Tibial nerve (tissue), 3 donors: ENCODE results near the gene DCAF15.

ENCODE experiments used
- POLR2A ChIP-seq, 2 donors: fragments of 450-650 bp; IDR thresholded peaks; one replicate each; pipeline ENCODE4 v1.6.1; 2017; ENCODE audit warnings: antibody characterized with exemption in 2 of 2, mild to moderate bottlenecking in 2 of 2, moderate library complexity in 2 of 2
- TF ChIP-seq, protein P1 (sequence below), 5 experiments: fragments of 200-600 bp in 3 of 5; fragments of 450-650 bp in 2 of 5; sonication (generic) in 3 of 5; IDR thresholded peaks; one replicate each; pipeline ENCODE4 v1.5.1; 2016 to 2019; ENCODE audit warnings: antibody characterized with exemption in 5 of 5, mild to moderate bottlenecking in 3 of 5, moderate library complexity in 2 of 5

DNA sequence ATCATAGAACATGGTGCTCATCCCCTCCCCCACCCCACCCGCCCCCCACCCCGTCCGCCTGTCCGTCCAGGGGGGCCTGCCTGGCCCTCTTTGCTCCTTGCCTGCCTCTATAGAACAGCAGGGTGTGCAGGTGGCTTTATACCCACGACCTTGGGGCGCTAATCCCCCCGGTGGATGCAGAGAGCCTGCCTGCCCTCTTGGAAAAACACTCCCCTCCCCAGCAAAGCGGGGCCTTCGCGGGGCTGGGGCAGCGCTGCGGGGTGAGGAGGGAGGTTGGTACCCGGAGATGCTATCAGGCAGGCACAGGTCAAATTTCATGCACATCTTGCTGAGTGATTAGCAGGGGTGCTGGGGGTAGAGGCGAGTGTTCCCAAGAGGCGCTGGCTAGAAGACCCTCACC is 31.9 kb downstream of the DCAF15 start:
- TF ChIP-seq, protein P1, sequence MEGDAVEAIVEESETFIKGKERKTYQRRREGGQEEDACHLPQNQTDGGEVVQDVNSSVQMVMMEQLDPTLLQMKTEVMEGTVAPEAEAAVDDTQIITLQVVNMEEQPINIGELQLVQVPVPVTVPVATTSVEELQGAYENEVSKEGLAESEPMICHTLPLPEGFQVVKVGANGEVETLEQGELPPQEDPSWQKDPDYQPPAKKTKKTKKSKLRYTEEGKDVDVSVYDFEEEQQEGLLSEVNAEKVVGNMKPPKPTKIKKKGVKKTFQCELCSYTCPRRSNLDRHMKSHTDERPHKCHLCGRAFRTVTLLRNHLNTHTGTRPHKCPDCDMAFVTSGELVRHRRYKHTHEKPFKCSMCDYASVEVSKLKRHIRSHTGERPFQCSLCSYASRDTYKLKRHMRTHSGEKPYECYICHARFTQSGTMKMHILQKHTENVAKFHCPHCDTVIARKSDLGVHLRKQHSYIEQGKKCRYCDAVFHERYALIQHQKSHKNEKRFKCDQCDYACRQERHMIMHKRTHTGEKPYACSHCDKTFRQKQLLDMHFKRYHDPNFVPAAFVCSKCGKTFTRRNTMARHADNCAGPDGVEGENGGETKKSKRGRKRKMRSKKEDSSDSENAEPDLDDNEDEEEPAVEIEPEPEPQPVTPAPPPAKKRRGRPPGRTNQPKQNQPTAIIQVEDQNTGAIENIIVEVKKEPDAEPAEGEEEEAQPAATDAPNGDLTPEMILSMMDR (IDR thresholded peaks at IDR 0.05) = no peak
- TF ChIP-seq POLR2A (IDR thresholded peaks at IDR 0.05) = no peak
